HPDE6-E6E7 (cell line): ENCODE data around the gene POLR2C.

Source experiments
- DNase-seq: peaks from one replicate; pipeline ENCODE4 v3.0.0; 2011; ENCODE audit warnings: missing footprints; ENCODE audit errors: extremely low spot score

POLR2C gene

DNA sequence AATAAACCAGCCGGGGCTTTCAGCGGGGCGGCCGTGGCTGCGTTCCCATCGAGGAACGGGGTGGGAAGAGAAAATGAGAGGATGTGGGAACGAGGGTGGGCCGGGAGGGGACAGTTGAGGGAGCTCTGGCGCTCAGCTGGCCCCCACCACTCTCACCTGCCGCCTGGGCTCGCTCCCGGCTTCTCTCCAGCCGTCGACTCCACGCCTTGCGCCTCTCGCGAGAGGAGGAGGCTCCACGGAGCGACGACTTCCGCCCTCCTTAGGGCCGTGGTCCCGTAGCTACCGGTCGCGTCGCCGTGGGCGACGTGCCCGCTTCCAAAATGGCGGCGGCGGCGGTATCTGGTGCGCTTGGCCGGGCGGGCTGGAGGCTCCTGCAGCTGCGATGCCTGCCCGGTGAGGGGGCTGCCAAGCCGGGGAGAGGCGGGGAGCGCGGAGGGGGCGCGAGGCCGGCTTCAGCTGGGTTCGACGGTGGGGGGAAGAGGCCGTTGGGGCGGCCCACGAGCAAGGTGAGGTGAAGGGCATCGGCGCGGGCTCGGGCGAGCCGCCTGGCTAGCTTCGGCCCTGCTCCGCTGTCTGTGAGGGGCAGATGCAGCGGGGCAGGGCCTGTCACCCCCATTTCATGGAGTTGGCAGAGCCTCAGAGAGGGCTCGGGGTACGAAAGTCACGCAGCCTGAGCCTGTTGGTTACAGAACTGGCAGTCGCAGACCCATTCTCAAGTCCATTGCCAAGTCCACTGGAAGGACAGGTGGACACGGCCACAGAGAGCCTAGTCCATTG, 15.1 kb upstream of the POLR2C start, which contains the start of the genes CIAPIN1 and COQ9:
Gene CIAPIN1 (minus strand): TSS at position 200 of the 777 bp plus-strand sequence. CDS start 6,457 bp downstream, outside the sequence.
Gene COQ9 (plus strand): TSS at position 294 of the 777 bp plus-strand sequence. CDS start 27 bp downstream, at position 321.
- DNase-seq: peak; percentile 98

DNA sequence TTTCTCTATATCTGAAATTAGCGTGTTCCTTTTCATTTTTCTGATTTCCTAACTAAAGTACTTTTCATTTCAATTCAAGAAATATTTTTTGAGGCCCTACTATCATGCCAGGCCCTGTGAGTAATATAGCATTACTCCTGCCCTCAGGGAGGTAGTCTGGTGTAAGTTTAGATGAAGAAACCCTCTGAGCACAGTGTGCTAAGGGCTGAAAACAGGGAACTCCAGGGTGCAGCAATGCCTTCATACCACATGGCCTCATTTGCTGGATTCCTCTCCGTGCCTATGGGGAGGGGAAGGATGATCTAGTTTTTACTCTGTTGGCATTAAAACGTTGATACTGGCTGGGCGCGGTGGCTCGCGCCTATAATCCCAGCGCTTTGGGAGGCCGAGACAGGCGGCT, 10.5 kb upstream of the POLR2C start:
- DNase-seq: no peak

DNA sequence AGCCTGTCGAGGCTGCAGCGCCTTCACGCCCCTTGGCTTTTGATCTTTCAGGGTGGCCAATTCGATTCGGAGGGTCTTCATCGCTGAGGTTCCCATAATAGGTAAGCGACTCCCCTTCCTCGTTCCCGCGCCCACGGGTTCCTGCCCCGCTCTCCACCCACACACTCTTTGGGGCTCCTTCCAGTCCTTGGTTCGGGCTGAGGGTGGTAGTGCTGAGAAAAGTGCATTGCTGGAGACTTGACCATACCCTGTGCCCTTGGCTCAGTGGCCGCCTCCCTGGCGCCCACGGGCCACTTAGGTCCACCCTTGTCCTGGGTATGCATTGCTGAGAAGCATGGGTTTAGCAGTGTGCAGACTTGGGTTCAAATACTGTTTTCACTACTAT, 491 bp downstream of the POLR2C start:
- no peak for DNase-seq

DNA sequence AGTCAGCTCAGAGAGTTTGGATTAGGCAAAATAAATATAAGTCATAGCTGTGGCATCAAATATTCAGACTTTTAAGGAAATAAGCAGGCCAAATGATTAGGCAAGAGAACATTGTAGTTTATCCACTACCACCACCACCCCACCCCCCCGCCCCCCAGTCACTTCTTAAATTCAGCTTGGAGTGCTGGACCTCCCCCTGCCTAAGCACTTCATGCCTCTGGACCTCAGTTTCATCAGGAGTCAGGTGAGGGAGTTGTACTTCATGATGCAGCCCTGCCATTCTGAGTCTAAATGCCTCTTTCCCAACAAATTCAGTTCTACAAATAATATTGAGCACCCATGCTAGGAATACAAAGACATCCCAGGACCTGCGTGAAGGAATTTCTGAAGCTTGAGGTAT, 2.0 kb downstream of the POLR2C start:
- no peak for DNase-seq

DNA sequence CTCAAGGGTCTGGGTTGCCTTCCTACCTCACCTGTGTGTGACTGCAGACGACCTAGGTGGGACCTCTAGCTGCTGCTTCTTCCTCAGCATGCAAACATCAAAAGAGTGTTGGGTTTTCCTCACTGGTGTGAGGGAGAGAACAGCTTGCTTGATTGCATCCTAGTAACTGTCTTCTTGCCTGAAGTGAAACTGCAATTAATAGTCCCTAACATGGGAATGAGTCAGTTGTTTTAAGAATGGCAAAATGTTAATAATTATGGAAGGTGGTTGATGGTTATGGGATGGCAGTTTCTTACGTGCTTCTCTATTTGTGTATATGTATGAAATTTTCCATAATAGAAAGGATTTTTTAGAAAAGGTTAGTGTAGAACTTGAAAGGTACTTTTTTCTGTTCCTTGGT, 5.9 kb downstream of the POLR2C start:
- DNase-seq: no peak

DNA sequence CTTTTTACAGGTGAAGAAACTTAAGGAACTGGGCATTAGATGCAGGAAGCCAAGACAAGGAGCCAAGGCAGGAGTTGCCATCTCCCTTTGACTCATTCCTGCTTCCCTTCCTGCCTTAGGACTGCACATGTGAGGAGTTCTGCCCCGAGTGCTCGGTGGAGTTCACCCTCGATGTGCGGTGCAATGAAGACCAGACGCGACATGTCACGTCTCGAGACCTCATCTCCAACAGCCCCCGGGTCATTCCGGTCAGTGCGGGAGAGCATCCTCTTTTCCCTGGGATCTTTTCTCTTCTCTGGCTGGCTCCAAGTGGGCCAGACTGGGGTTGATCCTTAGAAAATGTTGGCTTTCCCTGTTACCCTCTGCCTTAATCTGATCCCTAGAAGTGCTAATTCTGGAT, 6.6 kb downstream of the POLR2C start:
- no peak for DNase-seq

DNA sequence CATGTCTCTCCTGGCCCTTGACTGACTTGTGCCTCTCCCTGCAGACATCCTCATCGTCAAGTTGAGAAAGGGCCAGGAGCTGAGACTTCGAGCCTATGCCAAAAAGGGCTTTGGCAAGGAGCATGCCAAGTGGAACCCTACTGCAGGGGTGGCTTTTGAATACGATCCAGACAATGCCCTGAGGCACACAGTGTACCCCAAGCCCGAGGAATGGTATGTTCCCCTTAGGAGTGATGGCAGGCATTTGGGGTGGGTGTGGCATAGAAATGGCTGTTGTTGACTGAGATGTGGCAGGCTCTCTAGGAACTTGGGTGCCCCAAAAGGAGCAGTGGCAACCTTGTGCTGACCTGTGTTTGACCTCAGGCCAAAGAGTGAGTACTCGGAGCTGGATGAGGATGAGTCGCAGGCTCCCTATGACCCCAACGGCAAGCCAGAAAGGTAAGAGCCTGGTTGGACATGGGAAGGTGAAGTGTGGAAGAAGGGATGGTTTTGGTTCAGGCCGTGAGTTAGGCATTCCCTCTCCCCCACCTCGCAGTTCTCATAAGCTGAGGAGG, 7.5 kb downstream of the POLR2C start:
- DNase-seq: no peak

DNA sequence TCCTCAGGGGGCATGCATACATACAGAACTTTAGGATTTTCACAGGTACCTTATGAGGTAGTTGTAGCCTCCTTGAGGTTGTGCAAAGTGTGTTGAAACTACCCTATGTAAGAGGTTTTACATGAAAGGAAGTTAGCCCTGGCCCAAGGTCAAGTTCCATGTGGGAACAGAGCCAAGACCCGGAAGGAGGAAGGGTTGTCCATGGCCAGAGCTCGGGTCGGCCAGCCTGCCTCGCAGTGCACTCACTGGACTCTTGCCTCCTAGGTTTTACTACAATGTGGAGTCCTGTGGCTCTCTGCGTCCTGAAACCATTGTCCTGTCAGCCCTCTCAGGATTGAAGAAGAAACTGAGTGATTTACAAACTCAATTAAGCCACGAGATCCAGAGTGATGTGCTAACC, 8.2 kb downstream of the POLR2C start:
- no peak for DNase-seq

DNA sequence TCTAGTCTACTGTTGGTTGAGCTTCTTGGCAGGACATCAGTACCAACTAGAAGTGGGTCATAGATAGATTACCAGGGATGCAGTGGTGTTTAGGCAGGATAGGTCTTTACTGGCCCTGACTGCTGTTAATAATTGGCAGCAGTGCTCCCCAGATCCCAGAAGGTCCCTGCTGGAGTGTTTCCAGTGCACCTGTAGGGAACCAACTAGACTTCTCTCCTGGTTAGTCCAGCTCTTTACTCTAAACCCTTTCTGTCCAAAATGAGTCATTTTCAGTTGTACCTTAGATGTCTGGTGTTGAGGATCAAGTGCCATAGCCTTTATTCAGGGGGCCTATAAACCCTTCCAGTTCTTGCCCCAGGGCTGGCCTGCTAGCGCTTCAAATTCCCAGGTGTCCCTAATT, 8.7 kb downstream of the POLR2C start:
- no peak for DNase-seq

DNA sequence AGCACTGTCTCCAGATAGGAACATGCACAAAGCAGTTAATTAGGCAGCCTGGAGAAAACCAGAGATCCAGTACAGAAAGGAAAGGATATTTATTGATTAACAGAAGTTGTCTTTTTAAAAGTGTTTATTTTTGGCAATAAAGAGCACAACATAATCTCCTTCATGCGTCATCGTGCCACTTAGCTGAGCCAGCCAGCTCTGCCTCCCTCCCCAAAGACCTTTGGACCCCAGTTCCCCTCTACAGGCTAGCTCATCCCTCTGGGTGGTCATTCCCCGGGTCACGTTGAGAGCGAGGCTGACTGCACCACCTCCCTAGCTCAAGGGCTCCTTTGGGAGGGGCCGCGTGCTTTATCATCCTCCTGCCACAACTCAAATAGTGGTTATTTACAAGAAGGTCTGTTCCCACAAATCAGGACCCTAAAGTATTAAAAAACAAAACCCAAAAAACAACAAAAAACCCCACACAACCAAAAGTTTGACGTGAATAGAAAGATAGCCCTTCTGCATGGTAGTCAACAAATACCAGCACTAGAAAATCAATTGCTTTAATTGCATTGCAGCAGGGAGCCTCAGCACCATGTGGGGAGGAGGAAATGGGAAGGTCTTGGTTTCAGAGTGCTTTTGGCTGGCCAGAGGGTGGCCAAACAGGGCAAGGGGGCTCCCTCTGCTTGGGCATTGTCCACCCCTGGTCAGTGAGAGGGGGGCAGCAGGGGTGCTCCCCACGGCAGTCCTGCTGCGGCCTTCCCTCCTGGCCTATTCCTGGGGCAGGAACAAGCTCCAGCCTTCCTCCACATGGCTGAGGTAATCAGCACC, 9.6 kb downstream of the POLR2C start:
- DNase-seq: no peak

DNA sequence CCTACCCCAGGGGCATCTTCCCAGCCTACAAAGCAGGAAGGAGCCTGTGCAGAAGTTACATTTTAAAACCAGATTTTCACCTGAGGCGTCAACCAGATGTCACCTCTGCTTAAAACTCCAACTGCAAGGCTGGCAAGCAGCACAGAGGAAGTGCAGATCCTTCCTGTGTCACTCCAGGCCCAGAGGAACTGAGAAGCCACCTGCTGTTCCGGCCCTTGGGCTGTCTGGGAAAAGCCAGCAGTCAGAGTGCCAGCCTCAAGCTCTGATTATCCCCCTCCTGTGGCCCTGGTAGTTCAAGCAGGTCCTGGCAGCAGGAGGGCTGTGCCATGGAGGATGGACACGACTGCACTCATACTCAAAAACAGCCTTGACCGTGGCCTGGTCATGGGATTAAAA, 10.2 kb downstream of the POLR2C start:
- DNase-seq: no peak

DNA sequence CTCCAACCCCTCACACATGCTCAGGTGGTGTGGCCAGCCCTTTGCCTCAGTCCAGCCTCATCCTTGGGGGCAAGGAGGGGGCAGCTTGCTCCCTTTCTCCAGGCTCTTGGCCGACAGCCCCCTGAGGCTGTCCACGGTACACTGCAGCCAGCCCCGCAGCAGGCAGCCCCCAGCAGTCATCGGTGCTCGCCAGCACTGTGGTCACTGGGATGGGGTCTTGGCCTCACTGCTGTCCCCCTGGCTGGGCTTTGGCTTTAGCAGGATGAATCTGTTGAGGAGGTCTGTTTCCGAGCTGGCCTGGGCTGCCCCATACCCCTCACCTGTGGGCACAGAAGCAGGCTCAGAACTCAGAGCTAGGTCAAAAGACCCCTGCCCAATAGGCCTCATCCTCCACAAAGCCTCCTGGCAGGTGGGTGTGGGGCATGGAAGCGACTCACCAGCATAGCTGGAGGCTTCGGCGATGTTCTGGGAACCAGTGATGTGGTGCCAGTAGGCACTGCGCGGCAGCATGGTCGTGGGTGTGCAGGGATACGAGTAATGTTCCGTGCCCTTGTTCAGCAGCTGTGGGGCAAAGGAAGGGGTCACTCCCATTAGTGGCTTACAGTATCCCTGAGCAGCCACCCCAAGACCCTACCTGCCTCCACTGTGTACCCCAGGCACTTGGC, 10.8 kb downstream of the POLR2C start:
- no peak for DNase-seq

DNA sequence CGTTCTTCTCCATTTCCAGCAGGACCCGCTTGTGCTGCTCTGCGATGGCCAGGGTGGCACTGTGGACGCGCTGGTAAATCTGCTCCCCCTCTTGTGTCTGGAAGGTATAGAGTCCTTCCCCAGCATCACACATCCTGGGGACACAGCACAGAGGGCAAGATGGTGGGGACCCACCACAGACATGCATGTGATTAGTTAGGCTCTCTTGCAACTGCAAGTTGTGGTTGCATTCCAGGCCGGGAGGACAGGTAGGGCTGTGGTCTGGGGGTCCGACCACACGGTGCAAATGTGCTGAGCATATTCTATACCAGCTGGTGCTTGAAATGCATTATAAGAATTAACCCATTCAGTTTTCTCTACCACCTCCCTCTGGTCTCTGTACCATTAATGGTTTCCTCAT, 11.4 kb downstream of the POLR2C start:
- no peak for DNase-seq

DNA sequence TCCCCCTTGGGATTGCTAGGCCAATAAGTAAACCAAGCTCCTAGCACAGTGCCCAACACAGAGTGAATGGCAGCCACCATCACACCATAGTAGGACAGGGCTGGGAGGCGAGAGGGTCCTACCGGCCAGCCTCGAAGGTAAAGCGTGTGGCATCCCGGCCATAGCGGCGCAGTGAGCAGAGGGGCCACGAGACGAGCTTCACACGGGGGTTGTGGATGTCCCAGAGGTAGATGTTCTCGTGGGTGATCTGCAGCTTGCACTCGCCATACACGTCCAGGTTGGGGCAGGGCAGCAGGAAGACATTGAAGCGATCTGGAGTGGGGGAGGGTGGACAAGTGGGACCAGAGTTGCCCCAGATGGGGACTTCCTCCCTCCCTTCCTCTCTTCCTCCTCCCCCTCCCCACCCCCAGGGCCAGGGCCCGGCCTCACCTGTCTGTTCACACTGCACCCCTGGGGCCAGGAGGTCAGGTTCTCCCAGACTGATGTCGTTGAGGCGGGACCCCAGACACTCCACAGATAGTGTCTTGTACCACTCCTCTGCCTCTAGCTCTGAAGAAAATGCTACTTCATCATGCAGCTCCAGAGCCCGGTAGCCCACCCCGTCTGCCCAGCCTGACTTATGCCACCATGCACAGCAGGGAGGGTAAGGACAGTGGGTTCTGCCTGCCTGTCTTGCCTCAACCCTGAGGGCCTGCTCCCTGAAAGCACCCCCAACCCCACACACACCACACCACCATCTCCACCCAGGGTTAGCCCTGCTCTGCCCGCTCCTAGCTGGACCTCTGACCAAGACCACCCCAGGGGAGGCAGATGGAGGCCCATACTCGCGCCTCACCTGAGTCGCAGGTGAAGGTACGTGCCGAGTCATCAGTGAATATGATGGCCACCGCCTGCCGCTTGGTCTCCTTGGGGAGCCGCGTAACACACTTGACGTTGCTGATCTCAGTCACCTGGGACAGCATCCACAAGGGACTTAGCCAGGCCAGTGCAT, 12.5 kb downstream of the POLR2C start:
- DNase-seq: no peak

DNA sequence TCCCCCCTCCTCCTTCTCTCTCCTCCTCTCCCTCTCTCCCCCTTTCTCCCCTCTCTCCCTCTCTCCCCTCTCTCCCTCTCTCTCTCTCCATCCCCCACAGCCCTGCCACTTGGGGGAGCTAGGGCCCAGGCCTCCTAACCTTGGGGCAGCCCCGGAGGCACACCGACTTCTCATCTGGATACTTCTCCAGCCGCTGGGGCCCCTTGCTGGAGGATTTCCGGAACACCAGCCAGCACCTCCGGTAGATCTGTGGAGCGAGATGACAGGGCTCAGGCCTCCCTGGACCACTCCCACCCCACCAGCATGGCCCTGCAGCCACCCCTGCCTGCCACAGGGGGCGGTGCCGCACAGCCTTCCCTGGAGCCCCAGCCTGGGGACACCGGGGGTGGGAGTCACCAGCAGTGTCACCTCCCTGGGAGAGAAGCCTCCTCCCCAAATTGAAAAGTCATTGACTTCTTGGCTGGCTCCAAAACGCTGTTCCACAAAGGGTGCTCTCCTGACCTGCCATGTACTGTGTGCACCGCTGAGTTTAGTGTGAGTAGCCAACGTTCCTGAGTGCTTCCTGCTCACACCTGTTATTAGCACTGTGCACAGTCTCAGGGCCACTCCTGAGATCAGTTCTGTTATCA, 13.3 kb downstream of the POLR2C start:
- DNase-seq: no peak

DNA sequence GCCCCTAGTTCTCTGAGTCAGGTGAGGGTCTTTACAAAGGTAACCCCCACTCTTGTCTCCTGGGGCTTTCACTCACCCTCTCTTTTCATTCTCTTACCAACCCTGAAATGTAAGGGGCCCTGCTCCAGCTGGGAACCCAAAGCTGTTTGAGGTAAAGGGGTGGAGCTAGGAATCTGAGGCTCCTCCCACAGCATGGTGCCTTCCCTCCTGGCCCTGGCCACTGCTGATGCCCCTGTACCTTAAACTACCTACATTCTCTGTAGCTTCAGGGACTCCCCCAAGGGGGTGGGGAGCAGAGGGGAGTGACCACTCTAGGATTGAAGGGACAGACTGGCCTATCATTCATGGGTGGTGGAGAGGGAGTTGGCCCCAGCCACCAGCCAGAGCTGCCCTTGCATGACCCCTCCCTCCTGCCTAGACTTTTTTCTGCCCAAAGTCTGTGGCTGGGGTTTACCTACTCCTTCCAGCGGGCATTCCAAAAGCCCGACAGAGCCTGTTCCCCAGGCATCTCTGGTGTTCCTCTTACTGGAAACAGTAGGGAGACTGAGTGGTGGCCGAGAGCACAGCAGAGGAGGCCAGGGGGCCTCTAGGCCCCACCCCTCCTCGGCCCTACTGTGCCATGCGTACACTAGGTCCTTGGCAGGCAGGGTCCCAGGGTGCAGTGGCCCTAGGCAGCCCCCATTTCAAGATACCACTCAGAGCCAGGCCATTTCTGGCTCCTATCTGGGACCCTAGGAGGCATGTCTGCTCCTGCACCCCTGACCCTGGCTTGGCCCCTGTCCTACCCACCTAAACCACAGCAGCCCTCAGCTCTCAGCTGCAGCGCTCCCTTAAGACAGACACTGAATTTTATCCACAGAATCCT, 14.3 kb downstream of the POLR2C start:
- no peak for DNase-seq

DNA sequence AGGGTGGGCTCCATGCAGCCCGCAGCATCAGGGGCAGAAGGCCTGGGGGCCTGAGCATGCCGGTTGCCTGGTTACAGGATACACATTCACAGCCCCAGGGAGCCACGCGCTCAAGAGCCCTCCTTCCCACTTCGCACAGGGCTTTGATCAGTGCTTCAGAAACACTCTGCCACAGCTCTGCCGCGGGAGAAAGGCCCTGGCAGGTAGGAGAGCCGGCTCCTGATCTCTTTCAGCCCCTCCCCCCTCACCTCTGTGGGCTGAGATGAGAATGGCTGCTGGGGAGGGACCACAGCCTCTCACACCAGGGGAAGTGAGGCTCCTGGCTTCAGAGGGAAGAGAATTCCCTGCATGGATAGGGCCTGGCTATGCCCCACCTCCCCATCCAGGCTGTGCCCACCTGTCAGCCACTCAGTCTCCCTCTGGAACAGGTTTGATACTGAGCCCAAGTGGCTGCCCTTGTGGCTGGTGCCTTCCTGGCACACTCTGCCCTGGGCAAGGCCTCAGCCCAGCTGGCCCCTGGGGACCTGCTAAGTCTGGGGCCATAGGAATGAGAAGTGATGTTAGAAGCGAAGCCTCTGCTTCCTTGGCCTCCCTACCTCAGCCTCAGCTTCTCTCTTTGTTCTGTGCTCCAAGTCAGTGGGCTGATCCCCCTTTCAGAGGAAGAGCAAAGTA, 15.2 kb downstream of the POLR2C start:
- no peak for DNase-seq

DNA sequence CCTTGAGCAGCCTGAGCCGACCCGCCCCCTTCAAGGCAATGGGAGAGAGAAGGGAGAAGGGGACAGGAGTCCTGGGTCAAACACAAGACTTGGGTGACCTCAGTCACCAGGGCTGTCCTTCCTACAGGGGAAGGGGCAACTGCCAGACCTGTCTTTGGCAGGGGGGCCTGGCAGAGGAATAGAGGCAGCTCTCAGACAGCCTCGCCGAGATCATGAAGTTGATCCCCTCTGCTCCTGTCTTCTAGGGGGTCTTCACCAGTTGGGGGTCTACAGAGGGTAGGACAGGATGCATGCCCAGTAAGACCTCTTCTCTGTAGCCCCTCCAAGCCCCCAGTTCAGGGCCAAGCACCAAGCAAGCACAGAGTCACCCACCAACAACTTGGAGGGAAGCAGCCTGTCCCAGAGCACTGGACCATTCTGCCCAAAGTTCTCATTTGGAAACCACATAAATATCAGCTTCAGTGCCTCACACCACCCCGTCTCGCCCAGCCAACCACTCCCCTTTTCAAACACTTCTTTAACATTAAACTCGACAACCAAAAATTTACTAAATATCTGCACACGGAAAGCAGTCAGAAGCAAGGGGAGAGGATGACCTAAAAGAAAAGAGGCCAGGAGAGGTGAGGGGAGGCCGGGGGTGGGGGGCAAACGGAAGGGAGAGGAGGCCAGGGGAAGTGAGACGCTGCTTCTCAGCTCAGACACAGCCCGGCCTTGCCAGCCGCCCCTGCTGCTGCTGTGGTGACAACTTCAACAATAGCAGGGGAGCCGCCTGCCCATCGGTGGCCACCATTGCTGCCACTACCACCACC, 16.1 kb downstream of the POLR2C start:
- DNase-seq: no peak
